HG02610 (cell line): ENCODE data around the gene ZNF22.

ENCODE experiments used
- ATAC-seq: cut with Tn5 transposase; IDR thresholded peaks from one replicate; pipeline ENCODE4 v1.9.1; 2021; ENCODE audit warnings: mild to moderate bottlenecking, moderate library complexity; ENCODE audit not compliant: unreplicated experiment

ZNF22 gene

GRCh38 chr10:44988957-44989585 is 11.7 kb upstream of the ZNF22 start:
- no peak for ATAC-seq

GRCh38 chr10:44989597-44990301 is 11.0 kb upstream of the ZNF22 start:
- no peak for ATAC-seq

GRCh38 chr10:44990302-44990655 is 10.4 kb upstream of the ZNF22 start:
- no peak for ATAC-seq

- ATAC-seq, result no peak
Observed at GRCh38 chr10:44990965-44991364, 9.8 kb upstream of the ZNF22 start.

GRCh38 chr10:44991571-44991970 is 9.2 kb upstream of the ZNF22 start:
- ATAC-seq, result no peak

- ATAC-seq, result no peak
Observed at GRCh38 chr10:44992070-44992731, 8.5 kb upstream of the ZNF22 start.

GRCh38 chr10:44992732-44993225 is 7.9 kb upstream of the ZNF22 start:
- ATAC-seq, result no peak

- ATAC-seq, result no peak
Observed at GRCh38 chr10:44993226-44993921, 7.3 kb upstream of the ZNF22 start.

GRCh38 chr10:44993922-44994751 is 6.6 kb upstream of the ZNF22 start:
- no peak for ATAC-seq

- ATAC-seq, result no peak
Observed at GRCh38 chr10:44994752-44995530, 5.8 kb upstream of the ZNF22 start.

- ATAC-seq, result no peak
Observed at GRCh38 chr10:44995581-44995913, 5.2 kb upstream of the ZNF22 start.

- no peak for ATAC-seq
Observed at GRCh38 chr10:44995914-44996669, 4.6 kb upstream of the ZNF22 start.

- ATAC-seq, result no peak
Observed at GRCh38 chr10:44997105-44997748, 3.5 kb upstream of the ZNF22 start.

- ATAC-seq, result no peak
Observed at GRCh38 chr10:44998146-44998631, 2.5 kb upstream of the ZNF22 start.

- ATAC-seq, result no peak
Observed at GRCh38 chr10:45000138-45000751, 478 bp upstream of the ZNF22 start.

GRCh38 chr10:45001381-45002148 is 842 bp downstream of the ZNF22 start:
- ATAC-seq, result peak; percentile 75

- no peak for ATAC-seq
Observed at GRCh38 chr10:45003432-45004000, 2.8 kb downstream of the ZNF22 start.
